ENCODE measurements around the gene SLC22A6.

The SLC22A6 gene

GRCh38 chr11:62984451-62984991 is at the start of gene SLC22A6:
SLC22A6 (minus strand) TSS chr11:62984967; CDS start chr11:62984690, 277 bp downstream.
- Histone ChIP-seq H3K36me3 (ENCODE audit: control insufficient read depth, low read depth, low read length) (no peaks in the 10 kb centered on the region), H3K9me3 (ENCODE audit: control insufficient read depth, low read depth, low read length) (no peaks in the 10 kb centered on the region), H3K27ac (ENCODE audit: low read length) (no peak within 1 kb of the TSS), H3K27me3 (ENCODE audit: control insufficient read depth, insufficient read depth, low read length) (no peaks in the 10 kb centered on the region), H3K4me3 (ENCODE audit: low read length) (no peak within 1 kb of the TSS), H3K4me1 (ENCODE audit: control insufficient read depth, low read depth, low read length) (no peaks in the 10 kb centered on the region), H3K9ac (ENCODE audit: low read length) (no peak within 1 kb of the TSS)

GRCh38 chr11:63032457-63032856 is 47.7 kb upstream of the SLC22A6 start:
- Histone ChIP-seq H3K9ac (ENCODE audit: low read length) (no peak overlapping the region), H3K36me3 (ENCODE audit: control insufficient read depth, low read depth, low read length) (no peaks in the 10 kb centered on the region), H3K4me1 (ENCODE audit: control insufficient read depth, low read depth, low read length) (no peaks in the 10 kb centered on the region), H3K27me3 (ENCODE audit: control insufficient read depth, insufficient read depth, low read length) (no peaks in the 10 kb centered on the region), H3K4me3 (ENCODE audit: low read length) (no peak overlapping the region), H3K27ac (ENCODE audit: low read length) (no peak overlapping the region), H3K9me3 (ENCODE audit: control insufficient read depth, low read depth, low read length) (no peaks in the 10 kb centered on the region)

- H3K9ac ChIP-seq (ENCODE audit: low read length) = no peak overlapping the region
Measured at GRCh38 chr11:63023841-63024648, 39.3 kb upstream of the SLC22A6 start.

GRCh38 chr11:63023222-63023814 is 38.6 kb upstream of the SLC22A6 start:
- Histone ChIP-seq H3K4me1 (ENCODE audit: control insufficient read depth, low read depth, low read length) (no peaks in the 10 kb centered on the region), H3K4me3 (ENCODE audit: low read length) (no peak overlapping the region), H3K27me3 (ENCODE audit: control insufficient read depth, insufficient read depth, low read length) (peaks cover 13% of the 10 kb centered on the region), H3K9ac (ENCODE audit: low read length) (no peak overlapping the region), H3K36me3 (ENCODE audit: control insufficient read depth, low read depth, low read length) (no peaks in the 10 kb centered on the region), H3K27ac (ENCODE audit: low read length) (no peak overlapping the region), H3K9me3 (ENCODE audit: control insufficient read depth, low read depth, low read length) (no peaks in the 10 kb centered on the region)

More at GRCh38 chr11:63023841-63024648, 39.3 kb upstream of the SLC22A6 start:
- no peaks in the 10 kb centered on the region for H3K9me3 ChIP-seq (ENCODE audit: control insufficient read depth, low read depth, low read length)
- H3K36me3 ChIP-seq (ENCODE audit: control insufficient read depth, low read depth, low read length) = no peaks in the 10 kb centered on the region
- no peaks in the 10 kb centered on the region for H3K4me1 ChIP-seq (ENCODE audit: control insufficient read depth, low read depth, low read length)
- no peak overlapping the region for H3K4me3 ChIP-seq (ENCODE audit: low read length)
- H3K27ac ChIP-seq (ENCODE audit: low read length) = no peak overlapping the region
- peaks cover 13% of the 10 kb centered on the region for H3K27me3 ChIP-seq (ENCODE audit: control insufficient read depth, insufficient read depth, low read length)

GRCh38 chr11:63022441-63022840 is 37.7 kb upstream of the SLC22A6 start:
- Histone ChIP-seq H3K4me1 (ENCODE audit: control insufficient read depth, low read depth, low read length) (no peaks in the 10 kb centered on the region), H3K4me3 (ENCODE audit: low read length) (no peak overlapping the region), H3K36me3 (ENCODE audit: control insufficient read depth, low read depth, low read length) (no peaks in the 10 kb centered on the region), H3K27ac (ENCODE audit: low read length) (no peak overlapping the region), H3K9ac (ENCODE audit: low read length) (no peak overlapping the region), H3K27me3 (ENCODE audit: control insufficient read depth, insufficient read depth, low read length) (peaks cover 13% of the 10 kb centered on the region), H3K9me3 (ENCODE audit: control insufficient read depth, low read depth, low read length) (no peaks in the 10 kb centered on the region)

GRCh38 chr11:63020671-63021291 is 36.0 kb upstream of the SLC22A6 start:
- Histone ChIP-seq H3K4me3 (ENCODE audit: low read length) (no peak overlapping the region), H3K9me3 (ENCODE audit: control insufficient read depth, low read depth, low read length) (no peaks in the 10 kb centered on the region), H3K9ac (ENCODE audit: low read length) (no peak overlapping the region), H3K27ac (ENCODE audit: low read length) (no peak overlapping the region), H3K36me3 (ENCODE audit: control insufficient read depth, low read depth, low read length) (no peaks in the 10 kb centered on the region), H3K4me1 (ENCODE audit: control insufficient read depth, low read depth, low read length) (no peaks in the 10 kb centered on the region), H3K27me3 (ENCODE audit: control insufficient read depth, insufficient read depth, low read length) (peaks cover 13% of the 10 kb centered on the region)

- Histone ChIP-seq H3K4me3 (ENCODE audit: low read length) (no peak overlapping the region), H3K4me1 (ENCODE audit: control insufficient read depth, low read depth, low read length) (no peaks in the 10 kb centered on the region), H3K9me3 (ENCODE audit: control insufficient read depth, low read depth, low read length) (no peaks in the 10 kb centered on the region), H3K27me3 (ENCODE audit: control insufficient read depth, insufficient read depth, low read length) (peaks cover 13% of the 10 kb centered on the region), H3K9ac (ENCODE audit: low read length) (no peak overlapping the region), H3K27ac (ENCODE audit: low read length) (no peak overlapping the region), H3K36me3 (ENCODE audit: control insufficient read depth, low read depth, low read length) (no peaks in the 10 kb centered on the region)
Measured at GRCh38 chr11:63019506-63019905, 34.7 kb upstream of the SLC22A6 start.

GRCh38 chr11:63017306-63017974 is 32.7 kb upstream of the SLC22A6 start:
- Histone ChIP-seq H3K27me3 (ENCODE audit: control insufficient read depth, insufficient read depth, low read length) (peaks cover 8% of the 10 kb centered on the region), H3K4me1 (ENCODE audit: control insufficient read depth, low read depth, low read length) (no peaks in the 10 kb centered on the region), H3K9ac (ENCODE audit: low read length) (no peak overlapping the region), H3K27ac (ENCODE audit: low read length) (no peak overlapping the region), H3K9me3 (ENCODE audit: control insufficient read depth, low read depth, low read length) (no peaks in the 10 kb centered on the region), H3K36me3 (ENCODE audit: control insufficient read depth, low read depth, low read length) (no peaks in the 10 kb centered on the region), H3K4me3 (ENCODE audit: low read length) (no peak overlapping the region)

- Histone ChIP-seq H3K4me1 (ENCODE audit: control insufficient read depth, low read depth, low read length) (no peaks in the 10 kb centered on the region), H3K27ac (ENCODE audit: low read length) (no peak within 1 kb of the TSS), H3K4me3 (ENCODE audit: low read length) (no peak within 1 kb of the TSS), H3K9me3 (ENCODE audit: control insufficient read depth, low read depth, low read length) (no peaks in the 10 kb centered on the region), H3K9ac (ENCODE audit: low read length) (no peak within 1 kb of the TSS), H3K36me3 (ENCODE audit: control insufficient read depth, low read depth, low read length) (no peaks in the 10 kb centered on the region), H3K27me3 (ENCODE audit: control insufficient read depth, insufficient read depth, low read length) (no peaks in the 10 kb centered on the region)
Measured at GRCh38 chr11:63015521-63016215, 30.9 kb upstream of the SLC22A6 start, which contains the start of gene SLC22A8. SLC22A8 (minus strand) TSS chr11:63015841; CDS start chr11:63014958, 883 bp downstream.

GRCh38 chr11:63014408-63015055 is 29.8 kb upstream of the SLC22A6 start:
- Histone ChIP-seq H3K27ac (ENCODE audit: low read length) (no peak overlapping the region), H3K36me3 (ENCODE audit: control insufficient read depth, low read depth, low read length) (no peaks in the 10 kb centered on the region), H3K9me3 (ENCODE audit: control insufficient read depth, low read depth, low read length) (no peaks in the 10 kb centered on the region), H3K9ac (ENCODE audit: low read length) (no peak overlapping the region), H3K4me1 (ENCODE audit: control insufficient read depth, low read depth, low read length) (no peaks in the 10 kb centered on the region), H3K27me3 (ENCODE audit: control insufficient read depth, insufficient read depth, low read length) (no peaks in the 10 kb centered on the region), H3K4me3 (ENCODE audit: low read length) (no peak overlapping the region)
